ENCODE results near the gene ADGRG6.

GRCh38 chr6:142412658-142413057, 110.9 kb downstream of the ADGRG6 start:
- TF ChIP-seq YY1 (IDR thresholded peaks at IDR 0.05; ENCODE audit: insufficient read depth, insufficient read length) = no peak
- TF ChIP-seq SUZ12 (IDR thresholded peaks at IDR 0.05; ENCODE audit: extremely low read depth, insufficient read depth, insufficient read length) = no peak
- no peak for TF ChIP-seq ZNF274 (IDR thresholded peaks at IDR 0.05; ENCODE audit: low read depth, low read length)

Data from NT2/D1 (cell line).